ENCODE measurements around the gene RASAL2.
A peak's percentile ranks its signal among the peaks of the same experiment; 100 is the strongest.

RASAL2 gene

DNA sequence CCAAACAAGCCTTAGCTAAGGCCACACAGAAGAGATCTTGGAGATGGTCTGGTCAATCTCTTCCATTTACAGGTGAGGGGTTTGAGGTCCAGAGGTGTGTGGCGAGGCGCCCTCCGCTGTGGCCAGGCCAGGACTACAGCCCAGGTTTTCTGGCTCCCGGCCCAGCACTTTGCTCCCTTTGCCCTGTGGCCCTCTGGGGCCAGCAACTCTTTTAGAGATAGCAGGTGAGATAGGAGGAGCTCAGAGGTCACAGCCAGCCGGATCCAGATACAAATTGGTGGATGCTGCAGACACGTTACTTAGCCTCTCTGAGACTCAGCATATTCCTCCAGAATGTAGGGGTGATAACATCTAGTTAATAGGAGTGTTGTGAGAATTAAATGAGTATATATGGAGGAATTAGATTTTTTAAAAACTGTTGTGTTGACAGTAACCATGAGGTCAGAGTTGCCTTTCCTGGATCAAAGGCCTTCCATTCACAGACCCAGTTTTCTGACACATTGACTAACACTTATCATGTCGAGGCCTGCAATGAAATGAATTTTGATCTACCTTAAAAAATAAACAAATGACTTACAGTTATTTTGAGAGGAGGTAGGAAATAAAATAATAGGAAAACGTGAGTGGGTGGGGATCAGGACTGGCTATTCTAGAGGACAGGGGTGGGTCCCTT lies 435.6 kb downstream of the RASAL2 start:
- DNase-seq, result no peak

DNA sequence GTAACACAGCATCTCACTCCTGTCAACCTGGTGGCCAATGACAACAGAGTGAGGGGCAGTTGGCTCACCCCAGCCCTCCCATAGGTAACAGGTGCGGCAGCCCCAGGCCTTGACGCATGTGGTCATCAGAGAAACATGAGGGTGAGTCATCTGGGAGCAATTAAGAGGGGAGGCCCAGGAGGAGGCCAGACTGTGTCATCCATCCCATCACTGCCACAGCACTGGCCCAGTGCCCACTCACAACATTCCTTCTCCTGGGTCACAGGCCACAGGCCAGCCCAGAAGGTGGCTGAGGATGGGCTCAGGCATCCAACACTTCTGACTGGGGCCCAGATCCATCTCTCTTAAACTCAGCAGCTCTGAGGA lies 436.1 kb downstream of the RASAL2 start:
- DNase-seq, result no peak

DNA sequence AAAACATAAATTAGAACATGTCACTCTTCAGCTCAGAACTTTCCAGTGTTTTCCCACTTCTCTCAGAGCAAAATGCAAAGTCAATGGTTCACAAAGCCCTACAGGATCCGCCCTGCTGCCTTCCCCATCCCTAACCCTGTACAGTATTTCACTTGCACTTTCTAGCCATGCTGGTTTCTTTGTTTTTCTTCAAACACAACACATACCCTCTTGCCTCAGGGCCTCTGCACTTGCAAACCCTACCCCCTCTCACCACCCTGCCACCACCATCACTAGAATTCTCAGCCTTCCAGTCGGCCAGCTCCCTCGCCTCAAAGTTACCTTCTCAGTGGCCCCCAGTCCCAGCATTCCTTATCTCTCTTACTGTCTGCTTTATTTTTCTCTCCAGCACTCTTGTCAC lies 436.6 kb downstream of the RASAL2 start:
- DNase-seq, result no peak

DNA sequence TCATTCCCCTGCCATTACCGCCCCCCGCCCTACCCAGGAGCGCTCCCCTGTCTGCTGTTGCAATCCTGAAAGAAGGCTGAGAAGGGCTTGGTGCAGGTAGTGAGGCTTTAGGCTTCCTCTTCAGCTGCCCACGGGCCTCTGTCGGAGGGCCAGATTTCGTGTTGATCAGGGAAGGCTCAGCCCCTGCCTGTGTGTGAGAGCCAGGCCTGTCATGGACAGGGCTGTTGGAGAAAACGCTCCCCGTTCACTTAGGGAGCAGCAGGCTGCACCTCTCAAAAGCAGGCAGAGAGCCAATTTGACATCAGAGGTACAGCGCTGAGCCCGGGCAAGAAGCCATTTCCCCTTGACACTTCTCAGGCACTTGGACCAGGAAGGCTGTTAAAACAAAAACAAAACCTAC lies 438.0 kb downstream of the RASAL2 start:
- DNase-seq, result no peak

DNA sequence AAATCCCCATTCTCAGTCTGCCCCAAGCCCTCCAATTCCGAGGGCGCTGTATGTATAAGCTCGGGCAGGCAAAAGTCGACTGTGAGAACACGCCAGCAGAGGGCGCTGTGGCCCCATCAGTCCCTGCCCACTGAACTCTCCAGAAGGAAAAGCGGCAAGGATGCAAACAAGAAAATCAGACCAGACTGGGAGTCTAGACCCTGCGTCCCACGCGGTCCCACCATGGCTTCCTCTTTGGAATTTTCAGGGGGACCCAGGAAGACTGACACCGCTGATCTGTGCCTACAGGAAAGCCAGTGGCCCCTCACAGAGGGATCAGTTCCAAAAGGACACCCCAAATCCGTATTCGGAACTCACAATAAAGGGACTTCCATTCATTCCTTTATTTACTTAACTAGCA lies 438.5 kb downstream of the RASAL2 start:
- peak; percentile 77 for DNase-seq

DNA sequence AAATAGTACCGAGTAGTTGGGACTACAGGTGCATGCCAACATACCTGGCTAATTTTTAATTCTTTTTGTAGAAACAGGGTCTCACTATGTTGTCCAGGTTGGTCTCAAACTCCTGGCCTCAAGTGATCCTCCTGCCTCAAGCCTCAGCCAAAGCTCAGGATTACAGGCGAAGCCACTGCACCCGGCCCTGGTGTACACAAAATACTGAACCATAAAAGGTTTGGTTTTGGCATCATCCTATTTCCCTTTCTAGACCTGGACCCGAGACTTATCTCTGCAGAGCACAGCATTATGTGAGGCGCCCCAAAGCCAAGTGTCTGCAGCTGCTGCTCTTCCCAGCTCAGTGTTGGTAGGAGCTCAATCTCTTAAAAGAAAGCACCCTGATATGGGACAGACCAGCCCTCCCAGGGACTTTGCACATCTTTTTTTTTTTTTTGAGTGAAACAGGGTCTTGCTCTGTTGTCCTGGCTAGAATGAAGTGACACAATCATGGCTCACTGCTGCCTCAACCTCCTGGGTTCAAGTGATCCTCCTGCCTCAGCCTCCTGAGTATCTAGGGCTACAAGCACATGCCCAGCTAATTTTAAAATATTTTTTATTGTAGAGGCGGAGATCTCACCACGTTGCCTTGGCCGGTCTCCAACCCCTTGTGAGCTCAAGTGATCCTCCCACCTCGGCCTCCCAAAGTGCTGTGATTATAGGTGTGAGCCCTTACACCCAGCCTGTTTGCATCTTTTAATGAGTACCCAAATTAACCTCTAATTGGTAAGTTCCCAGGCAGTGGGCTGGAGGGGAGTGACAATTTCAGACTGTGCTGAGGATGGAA lies 439.4 kb downstream of the RASAL2 start:
- DNase-seq, result no peak
